ENCODE results near the gene NUDT16L1.

GRCh38 chr16:4703906-4704305 is 10.5 kb downstream of the NUDT16L1 start:
- TF ChIP-seq CTCF (conservative IDR thresholded peaks at IDR 0.05; ENCODE audit: low read length): no peak
- no peak for TF ChIP-seq EZH2phosphoT487 (IDR thresholded peaks at IDR 0.05; ENCODE audit: borderline replicate concordance, low read depth, low read length)
